Progenitor cell of endocrine pancreas (in vitro differentiated cells): ENCODE results near the gene POU5F1. TPM values are rescaled to one million over a fixed set of nuclear protein-coding genes. Genes with fewer than 3 reads are reported as not detected.

Experiments used
- DNase-seq: peaks from one replicate; pipeline ENCODE4 v3.0.0; 2021; ENCODE audit warnings: low spot score; ENCODE audit not compliant: unreplicated experiment
- H3K27ac Mint-ChIP-seq: 2 replicates; pipeline ENCODE4 v1.8.0; 2021; ENCODE audit warnings: mild to moderate bottlenecking, moderate library complexity, mixed read lengths
- H3K27me3 Mint-ChIP-seq: 2 replicates; pipeline ENCODE4 v1.8.0; 2021; ENCODE audit warnings: mixed read lengths
- H3K36me3 Mint-ChIP-seq: 2 replicates; pipeline ENCODE4 v1.8.0; 2022; ENCODE audit warnings: mixed read lengths; ENCODE audit not compliant: insufficient read depth
- H3K4me1 Mint-ChIP-seq: 2 replicates; pipeline ENCODE4 v1.8.0; 2021; ENCODE audit warnings: low read depth, mixed read lengths
- H3K4me3 Mint-ChIP-seq: 2 replicates; pipeline ENCODE4 v1.8.0; 2021; ENCODE audit warnings: low read depth, mild to moderate bottlenecking, moderate library complexity, mixed read lengths
- H3K9me3 Mint-ChIP-seq: 2 replicates; pipeline ENCODE4 v1.8.0; 2021; ENCODE audit warnings: low read depth, mixed read lengths
- CTCF ChIP-seq: fragments of 200-600 bp; sonication (generic); IDR thresholded peaks from one replicate; pipeline ENCODE4 v1.5.0; 2021; ENCODE audit warnings: antibody characterized with exemption, mild to moderate bottlenecking; ENCODE audit not compliant: unreplicated experiment
- total RNA-seq: library from RNA; stranded (reverse); gene quantifications from 2 replicates; pipeline ENCODE4 v1.2.1, GENCODE V29; 2021

POU5F1 gene
- total RNA-seq, 1 donor from 2014 or later: 1.6 TPM

- no peak for TF ChIP-seq CTCF
- peaks cover 9% of the 10 kb centered on the region for H3K4me1 Mint-ChIP-seq
- H3K27ac Mint-ChIP-seq: no peak overlapping the region
- H3K27me3 Mint-ChIP-seq: peaks cover 31% of the 10 kb centered on the region
- DNase-seq: no peak
- no peaks in the 10 kb centered on the region for H3K36me3 Mint-ChIP-seq
- H3K4me3 Mint-ChIP-seq: no peak overlapping the region
- H3K9me3 Mint-ChIP-seq: no peaks in the 10 kb centered on the region
Measured at GRCh38 chr6:31125162-31125561, 45.3 kb downstream of the POU5F1 start.

GRCh38 chr6:31122791-31123706 is 47.4 kb downstream of the POU5F1 start:
- Mint-ChIP-seq H3K4me3 (no peak overlapping the region), H3K27ac (no peak overlapping the region), H3K9me3 (no peaks in the 10 kb centered on the region), H3K36me3 (no peaks in the 10 kb centered on the region), H3K27me3 (peaks cover 25% of the 10 kb centered on the region), H3K4me1 (peaks cover 9% of the 10 kb centered on the region)
- no peak for DNase-seq
- no peak for TF ChIP-seq CTCF

GRCh38 chr6:31121131-31121790 is 49.2 kb downstream of the POU5F1 start:
- Mint-ChIP-seq H3K27ac (no peak overlapping the region), H3K4me1 (no peaks in the 10 kb centered on the region), H3K27me3 (peaks cover 17% of the 10 kb centered on the region), H3K4me3 (no peak overlapping the region), H3K36me3 (no peaks in the 10 kb centered on the region), H3K9me3 (no peaks in the 10 kb centered on the region)
- no peak for TF ChIP-seq CTCF
- no peak for DNase-seq

- Mint-ChIP-seq H3K36me3 (no peaks in the 10 kb centered on the region), H3K27ac (no peak within 1 kb of the TSS), H3K4me3 (no peak within 1 kb of the TSS), H3K27me3 (peaks cover 22% of the 10 kb centered on the region), H3K9me3 (no peaks in the 10 kb centered on the region), H3K4me1 (no peaks in the 10 kb centered on the region)
- no peak for DNase-seq
- TF ChIP-seq CTCF: no peak
Measured at GRCh38 chr6:31120151-31120915, 50.1 kb downstream of the POU5F1 start, which contains the start of gene CDSN. CDSN (minus strand) TSS chr6:31120446; CDS start chr6:31120419, 27 bp downstream.

GRCh38 chr6:31118178-31118577 is 52.3 kb downstream of the POU5F1 start:
- no peak overlapping the region for H3K4me3 Mint-ChIP-seq
- DNase-seq: no peak
- peaks cover 1% of the 10 kb centered on the region for H3K4me1 Mint-ChIP-seq
- H3K36me3 Mint-ChIP-seq: no peaks in the 10 kb centered on the region
- H3K9me3 Mint-ChIP-seq: no peaks in the 10 kb centered on the region
- TF ChIP-seq CTCF: no peak
- H3K27ac Mint-ChIP-seq: no peak overlapping the region
- H3K27me3 Mint-ChIP-seq: peaks cover 15% of the 10 kb centered on the region
